Peyer's patch (tissue), 4 donors: ENCODE measurements around the gene MRPL53.

Experiments used
- CTCF ChIP-seq, 6 experiments: fragments of 450-650 bp in 4 of 6; fragments of 200-600 bp in 2 of 6; sonication (generic) in 1 of 6; IDR thresholded peaks; one replicate each; pipeline ENCODE4 v1.5.1; 2017 to 2019; ENCODE audit warnings: antibody characterized with exemption in 6 of 6, mild to moderate bottlenecking in 3 of 6, moderate library complexity in 1 of 6
- POLR2A ChIP-seq, 2 donors: fragments of 450-650 bp; IDR thresholded peaks; one replicate each; pipeline ENCODE4 v1.5.1; 2017; ENCODE audit warnings: antibody characterized with exemption in 2 of 2, mild to moderate bottlenecking in 2 of 2, moderate library complexity in 2 of 2

- TF ChIP-seq CTCF (IDR thresholded peaks at IDR 0.05) (no peak), POLR2A (IDR thresholded peaks at IDR 0.05) (no peak)
Observed at GRCh38 chr2:74507926-74508520, 35.5 kb upstream of the MRPL53 start.
